ENCODE data around the gene CHRNA9. TPM values are rescaled to one million over a fixed set of nuclear protein-coding genes. Genes with fewer than 3 reads are reported as not detected.

The CHRNA9 gene
- total RNA-seq = not detected in 2 replicates

- DNase-seq (ENCODE audit: low read depth in 2 of 2) = no peak
These were observed at the start of gene CHRNA9 for GRCh38 chr4:40334591-40335524. Gene CHRNA9, plus strand, starts transcription at chr4:40335333. Its CDS starts 135 bp downstream, at chr4:40335468.

GRCh38 chr4:40285692-40286091 is 49.4 kb upstream of the CHRNA9 start:
- DNase-seq (ENCODE audit: low read depth in 2 of 2) = no peak

GRCh38 chr4:40288566-40288965 is 46.6 kb upstream of the CHRNA9 start:
- DNase-seq (ENCODE audit: low read depth in 2 of 2) = no peak

- no peak for DNase-seq (ENCODE audit: low read depth in 2 of 2)
These were observed 45.6 kb upstream of the CHRNA9 start for GRCh38 chr4:40289366-40290188.

- DNase-seq (ENCODE audit: low read depth in 2 of 2) = peak in 1 of 2 donors; percentile 5
These were observed 44.4 kb upstream of the CHRNA9 start for GRCh38 chr4:40290611-40291186.

GRCh38 chr4:40292313-40292759 is 42.8 kb upstream of the CHRNA9 start:
- DNase-seq (ENCODE audit: low read depth in 2 of 2) = peak in 1 of 2 donors; percentile 10

DNA sequence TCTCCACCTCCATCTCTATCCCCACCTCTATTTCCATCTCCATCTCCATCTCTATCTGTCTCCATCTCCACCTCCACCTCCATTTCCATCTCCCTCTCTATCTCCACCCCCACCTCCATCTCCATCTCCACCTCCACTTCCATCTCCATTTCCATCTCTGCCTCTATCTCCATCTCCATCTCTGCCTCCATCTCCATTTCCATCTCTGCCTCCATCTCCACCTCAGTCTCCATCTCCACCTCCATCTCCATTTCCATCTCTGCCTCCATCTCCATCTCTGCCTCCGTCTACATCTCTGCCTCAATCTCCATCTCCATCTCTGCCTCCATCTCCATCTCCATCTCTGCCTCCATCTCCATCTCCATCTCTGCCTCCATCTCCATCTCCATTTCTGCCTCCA is 40.8 kb upstream of the CHRNA9 start:
- DNase-seq (ENCODE audit: low read depth in 2 of 2) = no peak

GRCh38 chr4:40295030-40295429 is 40.1 kb upstream of the CHRNA9 start:
- DNase-seq (ENCODE audit: low read depth in 2 of 2) = peak in 1 of 2 donors; percentile 15

DNA sequence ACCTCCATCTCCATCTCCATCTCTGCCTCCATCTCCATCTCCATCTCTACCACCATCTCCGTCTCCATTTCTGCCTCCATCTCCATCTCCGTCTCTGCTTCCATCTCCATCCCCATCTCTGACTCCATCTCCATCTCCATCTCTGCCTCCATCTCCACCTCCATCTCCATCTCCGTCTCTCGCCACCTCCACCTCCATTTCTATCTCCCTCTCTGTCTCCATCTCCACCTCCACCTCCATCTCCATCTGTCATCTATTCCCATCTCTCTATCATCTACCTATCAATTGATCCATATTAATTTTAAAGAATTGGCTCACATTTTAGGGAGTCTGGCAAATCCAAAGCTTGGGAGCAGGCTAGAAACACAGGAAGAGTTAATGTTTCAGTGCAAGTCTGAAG is 39.6 kb upstream of the CHRNA9 start:
- DNase-seq (ENCODE audit: low read depth in 2 of 2) = no peak

DNA sequence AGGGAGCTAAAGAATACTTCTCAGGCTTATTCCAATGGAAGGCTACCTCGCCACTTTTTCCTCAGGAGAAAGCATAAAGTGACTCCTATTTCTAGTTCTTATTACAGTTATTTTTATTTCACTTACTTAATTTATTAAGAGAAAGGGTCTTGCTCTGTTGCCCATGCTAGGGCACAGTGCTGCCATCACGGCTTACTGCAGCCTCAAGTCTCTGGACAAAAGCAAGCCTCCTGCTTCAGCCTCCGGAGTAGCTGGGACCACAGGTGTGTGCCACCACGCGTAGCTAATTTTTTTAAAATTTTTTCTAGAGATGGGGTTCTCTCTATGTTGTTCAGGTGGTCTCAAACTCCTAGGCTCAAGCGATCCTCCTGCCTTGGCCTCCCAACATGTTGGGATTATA is 36.0 kb upstream of the CHRNA9 start:
- no peak for DNase-seq (ENCODE audit: low read depth in 2 of 2)

DNA sequence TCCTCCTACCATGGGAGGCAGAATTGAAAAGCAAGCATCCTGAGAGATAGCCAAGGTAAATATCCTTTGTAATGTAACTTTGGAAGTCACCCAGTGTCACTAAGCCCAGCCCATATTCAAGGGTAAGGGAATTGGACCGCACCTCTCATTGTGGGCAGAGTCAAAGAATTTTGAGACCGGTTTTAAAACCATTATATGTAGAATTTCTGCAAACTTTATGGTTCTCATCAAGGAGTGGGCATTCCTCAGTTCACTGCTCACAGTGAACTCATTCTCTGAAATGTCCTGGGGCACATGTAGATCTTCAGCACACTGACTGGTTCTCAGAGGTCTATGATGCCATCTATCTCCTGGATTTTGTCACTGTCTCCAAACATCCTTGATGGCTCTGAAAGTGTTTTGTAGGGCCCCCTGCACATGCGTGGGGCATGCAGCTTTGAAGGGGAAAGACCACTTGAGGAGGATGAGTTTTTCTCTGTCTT is 35.3 kb upstream of the CHRNA9 start:
- DNase-seq (ENCODE audit: low read depth in 2 of 2) = no peak

DNA sequence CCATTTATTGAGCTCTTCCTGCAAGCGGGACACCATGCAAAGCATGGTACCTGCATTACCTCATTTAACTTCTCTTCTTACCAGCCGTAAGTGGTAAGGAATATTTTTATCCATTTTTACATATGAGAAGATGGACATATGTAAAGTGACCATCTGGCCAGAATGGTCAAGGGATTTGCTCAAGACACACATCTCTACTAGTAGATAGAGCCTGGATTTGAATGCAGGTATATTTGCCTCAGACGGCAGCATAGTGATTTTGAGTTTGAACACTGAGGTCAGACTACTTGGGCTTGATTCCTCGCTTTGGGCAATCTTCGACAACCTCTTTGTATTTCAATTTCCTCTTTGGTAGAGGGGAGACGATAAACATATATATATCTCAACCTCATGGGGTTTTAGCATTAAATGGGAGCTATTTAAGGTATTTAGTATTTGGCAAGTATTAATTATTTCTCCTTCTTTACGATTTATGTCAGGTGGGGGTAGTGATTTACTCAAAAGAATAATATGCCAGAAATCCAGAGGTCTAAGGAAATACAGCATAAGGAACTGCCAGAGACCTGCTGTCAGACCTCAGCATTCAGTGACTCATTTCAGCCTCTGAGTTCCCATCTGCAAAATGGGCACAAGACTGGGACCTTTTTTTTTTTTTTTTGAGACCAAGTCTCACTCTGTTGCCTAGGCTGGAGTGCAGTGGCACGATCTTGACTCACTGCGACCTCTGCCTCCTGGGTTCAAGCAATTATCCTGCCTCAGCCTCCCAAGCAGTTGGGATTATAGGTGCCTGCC is 34.6 kb upstream of the CHRNA9 start:
- DNase-seq (ENCODE audit: low read depth in 2 of 2) = no peak

- no peak for DNase-seq (ENCODE audit: low read depth in 2 of 2)
These were observed 33.5 kb upstream of the CHRNA9 start for GRCh38 chr4:40301603-40302002.

DNA sequence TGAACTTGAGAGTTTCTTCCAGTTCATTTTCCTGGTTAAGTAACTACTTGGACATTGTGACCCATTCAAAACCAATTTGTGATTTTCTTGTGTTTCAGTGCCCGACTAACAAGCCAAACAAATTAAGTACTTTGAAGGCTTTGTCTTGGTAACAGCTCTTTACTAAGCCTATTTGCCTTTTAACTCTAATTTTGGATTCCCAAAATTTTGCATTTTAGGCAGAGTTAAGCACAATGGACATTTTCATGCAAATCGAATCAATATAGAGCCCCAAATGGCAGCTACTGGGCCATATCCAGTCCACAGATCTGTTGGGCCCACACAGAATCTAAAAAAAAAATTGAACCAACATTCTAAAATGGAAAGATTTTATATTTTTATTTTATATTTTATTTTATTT is 31.4 kb upstream of the CHRNA9 start:
- DNase-seq (ENCODE audit: low read depth in 2 of 2) = no peak

GRCh38 chr4:40305328-40306170 is 29.6 kb upstream of the CHRNA9 start:
- DNase-seq (ENCODE audit: low read depth in 2 of 2) = no peak

GRCh38 chr4:40306226-40306625 is 28.9 kb upstream of the CHRNA9 start:
- DNase-seq (ENCODE audit: low read depth in 2 of 2) = no peak

- DNase-seq (ENCODE audit: low read depth in 2 of 2) = no peak
These were observed 28.2 kb upstream of the CHRNA9 start for GRCh38 chr4:40306976-40307375.

DNA sequence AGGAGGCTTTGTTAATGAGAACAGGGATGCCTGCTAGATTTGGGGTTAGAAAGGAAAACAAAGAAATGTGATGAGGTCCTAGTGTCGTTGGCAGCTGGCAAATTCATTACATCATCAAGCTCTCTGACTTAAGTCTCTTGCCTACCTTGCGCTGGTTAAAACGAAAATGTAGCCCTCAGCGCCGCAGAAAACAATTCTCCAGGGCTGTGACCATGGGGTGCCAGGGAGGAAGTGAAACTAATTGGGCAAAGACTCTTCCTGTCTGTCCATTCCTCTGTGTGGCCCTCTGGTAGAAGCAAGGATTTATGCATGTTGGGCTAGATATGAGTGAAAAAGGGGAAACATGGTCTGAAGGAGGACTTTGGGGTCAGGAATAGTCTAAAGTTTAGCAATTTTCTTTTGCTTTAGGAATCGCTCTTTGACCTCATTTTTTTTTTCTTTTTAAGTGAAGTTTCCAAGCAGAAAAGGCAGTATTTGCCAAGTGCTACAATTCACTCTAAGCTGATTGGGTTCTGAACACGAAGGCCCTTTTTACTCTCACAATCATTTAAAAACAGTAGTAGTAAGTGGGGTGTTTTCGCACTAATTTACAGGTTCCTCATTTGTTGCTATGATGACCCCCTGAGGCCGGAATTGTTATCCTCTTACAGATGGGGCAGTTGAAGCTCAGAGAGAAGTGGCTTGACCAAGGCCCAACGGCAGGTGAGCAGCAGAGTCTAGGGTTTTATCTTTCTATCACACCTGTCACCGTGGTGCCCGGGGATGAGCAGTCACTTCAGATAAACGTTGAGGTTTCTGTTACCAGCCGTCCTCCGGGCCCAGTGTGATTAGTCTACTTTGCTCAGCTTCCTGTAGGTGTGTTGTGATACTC is 27.3 kb upstream of the CHRNA9 start:
- no peak for DNase-seq (ENCODE audit: low read depth in 2 of 2)

GRCh38 chr4:40308528-40309122 is 26.5 kb upstream of the CHRNA9 start:
- no peak for DNase-seq (ENCODE audit: low read depth in 2 of 2)
